GM19438 (cell line): ENCODE data around the gene AGFG1.
A peak's percentile ranks its signal among the peaks of the same experiment; 100 is the strongest.
"Not testable (repeated sequence)": the region's sequence is repeated elsewhere in the genome, so short reads cannot be mapped to it uniquely, and the experiment has no call there.

Experiments
- ATAC-seq: cut with Tn5 transposase; IDR thresholded peaks from one replicate; pipeline ENCODE4 v1.9.1; 2021; ENCODE audit warnings: low read depth; ENCODE audit not compliant: unreplicated experiment

Gene AGFG1

GRCh38 chr2:227528803-227529202 lies 56.8 kb downstream of the AGFG1 start:
- ATAC-seq = no peak

DNA sequence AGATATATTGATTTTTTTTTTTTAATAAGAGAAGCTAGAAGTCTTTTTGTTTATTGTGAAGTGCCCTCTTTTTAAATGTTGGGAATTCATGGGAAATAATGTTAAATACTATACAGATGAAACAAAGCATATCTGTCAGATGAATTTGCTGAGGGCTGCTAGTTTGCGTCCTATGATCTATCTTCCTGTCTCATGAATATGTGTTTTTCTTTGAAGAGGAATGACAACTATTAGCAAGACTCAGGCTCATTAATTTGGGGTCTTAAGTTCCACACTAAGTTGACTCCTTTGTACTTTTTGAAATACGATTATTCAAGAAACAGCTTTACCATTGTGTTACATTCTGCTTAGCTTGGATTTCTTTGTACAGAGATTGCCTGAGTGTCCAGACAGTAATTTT lies 57.9 kb downstream of the AGFG1 start:
- no peak for ATAC-seq

- ATAC-seq = peak; percentile 96
Observed at GRCh38 chr2:227534714-227535113, 62.8 kb downstream of the AGFG1 start.

DNA sequence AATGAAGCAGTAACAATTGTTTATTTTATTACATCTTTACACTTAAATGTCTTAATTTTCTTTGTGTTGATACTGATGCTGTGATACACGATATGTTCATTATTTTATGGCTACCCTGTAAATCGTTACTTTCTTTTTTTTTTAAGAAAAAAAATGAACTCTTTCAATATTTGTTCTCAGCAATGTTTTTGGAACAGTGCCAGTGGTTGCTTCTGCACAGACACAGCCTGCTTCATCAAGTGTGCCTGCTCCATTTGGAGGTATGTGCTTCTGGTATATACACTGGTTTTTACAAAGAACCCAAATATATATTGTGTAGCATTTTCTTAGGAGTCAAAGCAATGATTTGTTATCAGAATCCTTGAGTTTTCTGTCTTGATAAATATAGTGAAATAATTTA lies 64.5 kb downstream of the AGFG1 start:
- no peak for ATAC-seq

- no peak for ATAC-seq
Observed at GRCh38 chr2:227539465-227539956, 67.6 kb downstream of the AGFG1 start.

GRCh38 chr2:227540352-227540751 lies 68.4 kb downstream of the AGFG1 start:
- not testable (repeated sequence) for ATAC-seq

GRCh38 chr2:227545990-227546389 lies 74.0 kb downstream of the AGFG1 start:
- no peak for ATAC-seq

DNA sequence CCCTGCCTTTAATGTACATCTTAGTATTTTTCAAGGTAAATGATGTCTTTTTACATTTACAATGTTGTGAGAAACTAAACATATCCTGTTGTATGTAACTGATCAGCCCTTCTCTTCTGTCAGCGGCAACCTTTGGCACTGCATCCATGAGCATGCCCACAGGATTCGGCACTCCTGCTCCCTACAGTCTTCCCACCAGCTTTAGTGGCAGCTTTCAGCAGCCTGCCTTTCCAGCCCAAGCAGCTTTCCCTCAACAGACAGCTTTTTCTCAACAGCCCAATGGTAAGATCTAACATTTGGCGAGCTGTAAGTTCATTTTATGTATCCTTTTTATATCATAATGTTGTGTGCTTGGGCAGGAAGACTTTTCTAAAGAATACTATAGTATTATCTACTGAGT lies 79.9 kb downstream of the AGFG1 start:
- ATAC-seq = no peak

- ATAC-seq = no peak
Observed at GRCh38 chr2:227562581-227562980, 90.6 kb downstream of the AGFG1 start.

- ATAC-seq = no peak
Observed at GRCh38 chr2:227565080-227565479, 93.1 kb downstream of the AGFG1 start.

- no peak for ATAC-seq
Observed at GRCh38 chr2:227566012-227566411, 94.1 kb downstream of the AGFG1 start.

DNA sequence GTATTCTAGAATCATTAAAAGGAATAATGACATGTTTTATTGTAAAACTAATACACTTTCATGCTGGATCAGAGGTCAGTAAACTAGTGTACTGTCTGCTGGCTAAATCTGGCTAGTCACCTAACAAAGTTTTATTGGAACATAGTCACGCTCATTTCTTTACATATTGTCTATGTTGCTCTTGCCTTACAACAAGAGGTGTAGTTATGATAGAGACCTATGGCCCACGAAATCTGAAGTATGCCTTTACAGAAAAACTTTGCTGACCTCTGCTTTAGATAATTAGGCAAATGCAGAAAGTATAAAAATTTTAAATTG lies 96.9 kb downstream of the AGFG1 start:
- no peak for ATAC-seq

GRCh38 chr2:227570615-227571014 lies 98.7 kb downstream of the AGFG1 start:
- ATAC-seq = no peak

DNA sequence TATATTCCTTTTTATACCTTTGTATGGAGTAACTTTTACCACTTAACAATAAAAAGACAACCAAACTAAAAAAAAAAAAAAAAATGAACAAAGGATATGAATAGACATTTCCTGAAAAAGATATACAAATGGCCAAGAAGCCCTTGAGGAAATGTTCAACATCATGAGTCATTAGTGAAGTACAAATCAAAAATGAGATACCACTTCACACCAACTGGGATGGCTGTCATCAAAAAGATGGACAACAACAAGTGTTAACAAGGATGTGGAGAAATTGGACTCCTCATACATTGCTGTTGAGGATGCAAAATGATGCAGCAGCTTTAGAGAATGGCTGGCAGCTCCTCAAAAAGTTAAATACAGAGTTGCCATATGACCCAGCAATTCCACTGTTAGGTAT lies 104.2 kb downstream of the AGFG1 start:
- ATAC-seq = no peak

- ATAC-seq = no peak
Observed at GRCh38 chr2:227576812-227577211, 104.9 kb downstream of the AGFG1 start.

DNA sequence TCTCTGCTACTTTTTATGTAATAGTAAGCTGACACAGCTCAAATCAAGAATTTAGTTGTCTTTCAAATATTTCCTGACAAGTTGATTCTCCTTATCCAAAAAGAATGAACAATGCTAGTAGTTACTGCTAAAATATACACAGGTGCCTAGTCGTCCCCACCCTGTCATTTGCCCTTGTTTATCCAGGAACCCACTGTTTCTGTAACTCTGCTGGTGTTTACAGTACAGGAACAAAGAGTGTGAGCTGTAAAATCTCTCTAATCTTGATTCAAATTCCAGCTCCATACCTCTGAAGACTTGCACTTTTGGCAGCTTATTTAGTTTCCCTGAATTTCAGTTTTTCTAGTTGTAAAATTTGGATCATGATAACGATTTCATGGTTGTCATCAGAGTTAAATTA lies 105.6 kb downstream of the AGFG1 start:
- ATAC-seq = no peak

DNA sequence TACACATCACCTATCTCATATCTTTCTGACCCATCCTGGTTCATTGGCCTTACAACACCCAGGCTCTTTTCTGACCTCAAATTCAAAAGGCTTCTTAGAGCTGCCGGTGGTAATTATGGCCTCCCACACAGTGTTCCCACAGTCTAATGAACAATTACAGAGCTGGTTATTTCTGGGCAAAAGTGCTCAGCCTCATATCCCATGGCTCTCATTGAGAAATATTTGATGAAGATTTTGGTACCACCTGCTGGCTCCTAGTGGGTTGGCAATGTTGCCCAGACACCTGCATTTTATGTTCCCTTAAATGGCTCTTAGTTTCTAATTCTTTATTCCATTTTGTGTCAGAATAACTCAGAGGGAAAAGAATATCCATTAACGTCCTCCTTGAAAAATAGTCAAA lies 106.7 kb downstream of the AGFG1 start:
- no peak for ATAC-seq

- ATAC-seq = no peak
Observed at GRCh38 chr2:227579791-227580190, 107.8 kb downstream of the AGFG1 start.

- ATAC-seq = no peak
Observed at GRCh38 chr2:227582369-227582768, 110.4 kb downstream of the AGFG1 start.

DNA sequence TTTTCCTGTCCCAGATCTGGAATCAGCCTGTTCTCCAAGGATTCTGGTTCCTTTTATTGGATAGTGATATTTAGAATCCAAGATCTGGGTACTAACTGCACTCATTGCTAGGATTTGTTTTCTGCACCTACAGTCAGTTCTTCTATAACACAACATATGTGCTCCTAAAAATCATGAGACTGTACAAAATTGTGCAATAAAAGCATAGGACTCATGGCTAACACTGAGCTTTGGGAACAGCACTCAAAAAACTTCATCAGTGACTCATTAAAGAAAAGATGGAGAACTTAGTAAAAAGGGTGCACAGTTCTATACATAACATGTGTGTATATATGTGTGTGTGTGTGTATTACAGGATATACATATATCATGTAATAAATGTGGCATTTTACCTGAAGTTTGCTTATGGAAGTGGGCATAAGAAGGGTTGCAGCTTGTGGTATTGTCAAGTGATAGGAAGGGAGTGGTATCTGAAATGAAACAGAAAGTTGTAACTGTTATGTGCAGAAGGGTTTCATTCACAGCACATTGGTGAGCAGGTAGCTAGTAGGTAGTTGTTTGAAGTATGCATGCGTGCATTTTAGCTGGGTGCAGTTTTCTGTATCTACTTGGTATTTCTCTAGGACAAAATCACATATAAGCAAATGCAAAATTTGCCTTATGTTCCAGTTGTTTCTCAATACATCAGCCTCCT lies 120.9 kb downstream of the AGFG1 start:
- no peak for ATAC-seq

DNA sequence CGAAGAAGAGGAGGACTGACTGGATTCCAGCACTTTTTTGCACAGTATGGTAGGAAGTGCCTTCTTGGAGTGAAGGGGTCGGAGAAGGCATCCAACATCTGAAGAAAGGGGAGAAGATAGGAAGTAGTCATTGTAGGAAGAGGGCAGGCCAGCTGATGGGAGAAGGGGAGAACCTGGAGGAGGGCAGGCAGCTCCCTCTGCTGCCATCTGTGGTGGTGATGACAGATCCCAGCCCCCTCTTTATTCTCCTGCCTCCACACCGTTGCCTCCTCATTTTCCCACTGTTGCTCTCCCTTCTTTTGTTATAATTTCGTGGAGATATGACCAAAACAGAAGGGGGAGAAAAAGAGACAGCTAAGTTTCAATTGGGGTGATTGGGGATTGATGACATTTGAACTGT lies 123.8 kb downstream of the AGFG1 start:
- no peak for ATAC-seq

DNA sequence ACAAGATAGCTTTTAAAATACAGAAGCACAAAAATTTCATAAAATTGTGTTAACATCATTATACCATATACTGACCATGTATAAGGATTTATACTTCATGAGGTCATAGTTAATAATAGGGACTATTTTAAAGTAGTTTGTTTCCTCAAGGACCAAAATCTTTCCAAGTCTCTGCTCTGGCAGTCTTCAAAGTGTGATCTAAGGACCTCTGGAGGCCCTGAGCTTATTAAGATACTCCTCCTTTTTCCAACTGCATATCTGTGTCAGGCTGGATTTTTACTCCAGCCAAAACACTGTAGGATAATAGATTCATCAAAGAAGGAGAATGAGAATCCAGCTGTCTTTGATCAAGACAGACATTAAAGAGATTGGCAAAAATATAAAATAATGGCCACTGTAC lies 125.1 kb downstream of the AGFG1 start:
- no peak for ATAC-seq

DNA sequence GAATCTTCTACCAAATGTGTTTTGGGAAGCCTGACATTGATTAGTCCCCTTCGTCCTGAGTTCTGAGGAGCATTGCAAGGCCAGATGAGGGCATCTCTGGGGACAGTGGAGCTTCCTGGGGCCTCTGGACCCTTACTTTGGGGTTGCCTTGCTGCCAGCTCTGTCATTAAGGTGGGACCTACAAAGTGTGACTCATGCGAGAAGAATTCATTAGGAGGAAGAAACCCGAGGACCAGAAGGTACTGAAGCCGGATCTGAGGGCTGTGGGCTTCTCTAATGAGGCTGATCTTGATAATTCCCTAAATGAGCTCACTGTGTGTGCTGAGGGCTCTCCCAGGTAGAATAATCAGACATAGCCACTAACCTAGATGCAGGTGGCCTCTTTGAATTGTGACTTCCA lies 126.0 kb downstream of the AGFG1 start:
- ATAC-seq = no peak
